Adrenal gland (tissue), 12 donors: Measurements from ENCODE around the gene SRBD1. TPM values are rescaled to one million over a fixed set of nuclear protein-coding genes. Genes with fewer than 3 reads are reported as not detected.
A peak's percentile ranks its signal among the peaks of the same experiment; 100 is the strongest.

Experiments
- DNase-seq, 7 donors: peaks; one replicate each; pipeline ENCODE4 v3.0.0-alpha.2; 2019 to 2020
- H3K27ac ChIP-seq, 5 donors: fragments of 200-600 bp; sonication (generic) in 4 of 5; 1 replicate in 3 of 5; 2 replicates in 2 of 5; pipeline versions ENCODE4 v1.5.1 to v1.8.0; 2016 to 2020; ENCODE audit warnings: mild to moderate bottlenecking in 1 of 5
- H3K27me3 ChIP-seq: fragments of 200-600 bp; 2 replicates; pipeline ENCODE4 v1.8.0; 2021
- H3K36me3 ChIP-seq, 2 donors: fragments of 200-600 bp; replicated peaks in 1 of 2; 1 replicate in 1 of 2; 2 replicates in 1 of 2; pipeline versions ENCODE4 v1.5.1 to v1.8.0; 2018 to 2022
- H3K4me1 ChIP-seq, 2 donors: fragments of 200-600 bp; replicated peaks in 1 of 2; 1 replicate in 1 of 2; 2 replicates in 1 of 2; pipeline versions ENCODE4 v1.5.1 to v1.8.0; 2018 to 2021
- H3K4me3 ChIP-seq, 4 donors: fragments of 200-600 bp; sonication (generic) in 3 of 4; one replicate each; pipeline ENCODE4 v1.5.1; 2016 to 2018
- H3K9me3 ChIP-seq, 3 donors: fragments of 200-600 bp; sonication (generic) in 1 of 3; replicated peaks in 1 of 3; 1 replicate in 2 of 3; 2 replicates in 1 of 3; pipeline versions ENCODE4 v1.5.1 to v1.8.0; 2016 to 2021
- CTCF ChIP-seq, 6 experiments: fragments of 450-650 bp in 4 of 6; fragments of 200-600 bp in 2 of 6; sonication (generic) in 1 of 6; IDR thresholded peaks; 1 replicate in 5 of 6; 2 replicates in 1 of 6; pipeline versions ENCODE4 v1.5.1 to v1.8.0; 2016 to 2021; ENCODE audit warnings: antibody characterized with exemption in 6 of 6, mild to moderate bottlenecking in 2 of 6, moderate library complexity in 1 of 6
- POLR2A ChIP-seq, 2 donors: fragments of 450-650 bp; IDR thresholded peaks; one replicate each; pipeline ENCODE4 v1.6.1; 2017; ENCODE audit warnings: antibody characterized with exemption in 2 of 2, mild to moderate bottlenecking in 2 of 2, moderate library complexity in 1 of 2
- WGBS, 4 donors: extraction: QIAGEN DNeasy Blood & Tissue Kit in 2 of 4; methylation state at CpG; one replicate each; pipeline versions ENCODE4 v1.1.5 to v1.1.7; 2013 to 2017; 5-methylcytosine and 5-hydroxymethylcytosine counted together
- intact Hi-C, 2 donors: fragments of 100-400 bp; cut with DNase I; formaldehyde crosslinking; loops; one replicate each; pipeline versions ENCODE4 v1.14.1 to v1.15.0; 2022 to 2023
- polyA plus RNA-seq, 3 donors: library from polyadenylated mRNA; stranded (reverse); fragments of 200-250 nt in 2 of 3; fragments of 350-450 nt in 1 of 3; fragmentation: Illumina TruSeq in 1 of 3; extraction: RNeasy Lipid Tissue Mini Kit (QIAGEN cat#74804) in 1 of 3; gene quantifications; one replicate each; pipeline ENCODE4 v1.2.3, GENCODE V29; 2013 to 2014
- total RNA-seq, 9 donors: library from RNA; depleted of rRNA in 4 of 9; stranded (reverse); fragments of >200 nt in 4 of 9; fragments of 120-200 nt in 1 of 9; fragmentation: NEBNext Ultra II Directional in 1 of 9; extraction: Animal tissue kit (Norgen Biotek cat#: 25700) in 1 of 9; gene quantifications; one replicate each; pipeline versions ENCODE4 v1.1.0 to v1.2.4, GENCODE V29; 2013 to 2023
- donor health status: healthy with polysubstance abuse.
- donor health status: Bipolar disorder and iron deficiency.
- donor health status: DM: yes; HTN: yes; CAD: no.
- donor health status: DM: no; HTN: no; CAD: no.
- donor health status: DM: no; HTN: no; CAD: no.
- donor health status: DM: yes; HTN: yes; CAD: no.

The SRBD1 gene
- total and polyA plus RNA-seq, 12 donors = 2.7 to 21.6 (median 13.8) TPM

GRCh38 chr2:45617496-45617895 lies 6.4 kb upstream of the SRBD1 start:
- H3K4me1 ChIP-seq = peaks cover 0 to 5% of the 10 kb centered on the region in 2 donors
- no peak overlapping the region for H3K4me3 ChIP-seq
- no peaks in the 10 kb centered on the region for H3K9me3 ChIP-seq
- H3K36me3 ChIP-seq = no peaks in the 10 kb centered on the region
- no peaks in the 10 kb centered on the region for H3K27me3 ChIP-seq
- DNase-seq = no peak
- TF ChIP-seq POLR2A (IDR thresholded peaks at IDR 0.05) (no peak), CTCF (IDR thresholded peaks at IDR 0.05) (no peak)
- 42 to 76% (median 56%) methylated on average over 2 of the region's 2 CpGs for WGBS, 4 donors
- no peak overlapping the region for H3K27ac ChIP-seq
- intact Hi-C loops = no loop called here

- intact Hi-C loops = no loop called here
- DNase-seq = no peak
- H3K27me3 ChIP-seq = no peaks in the 10 kb centered on the region
- no peak overlapping the region for H3K27ac ChIP-seq
- H3K4me1 ChIP-seq = peaks cover 0 to 11% of the 10 kb centered on the region in 2 donors
- 43 to 58% (median 53%) methylated on average over 4 of the region's 4 CpGs for WGBS, 4 donors
- no peaks in the 10 kb centered on the region for H3K36me3 ChIP-seq
- H3K4me3 ChIP-seq = no peak overlapping the region
- no peak for TF ChIP-seq CTCF (IDR thresholded peaks at IDR 0.05)
- TF ChIP-seq POLR2A (IDR thresholded peaks at IDR 0.05) = no peak
- no peaks in the 10 kb centered on the region for H3K9me3 ChIP-seq
These were observed 5.8 kb upstream of the SRBD1 start for GRCh38 chr2:45616658-45617411.

GRCh38 chr2:45614871-45615415 lies 3.9 kb upstream of the SRBD1 start:
- WGBS, 4 donors = 68 to 75% (median 74%) methylated on average over 3 of the region's 3 CpGs
- intact Hi-C loops = no loop called here
- Histone ChIP-seq H3K9me3 (no peaks in the 10 kb centered on the region), H3K4me3 (no peak overlapping the region), H3K27ac (no peak overlapping the region), H3K27me3 (no peaks in the 10 kb centered on the region), H3K36me3 (no peaks in the 10 kb centered on the region), H3K4me1 (peaks cover 7 to 20% of the 10 kb centered on the region in 2 donors)
- no peak for DNase-seq
- TF ChIP-seq CTCF (IDR thresholded peaks at IDR 0.05) (no peak), POLR2A (IDR thresholded peaks at IDR 0.05) (no peak)

GRCh38 chr2:45614330-45614729 lies 3.3 kb upstream of the SRBD1 start:
- peak overlapping the region in 1 of 5 donors; percentile 5 for H3K27ac ChIP-seq
- no peaks in the 10 kb centered on the region for H3K36me3 ChIP-seq
- H3K9me3 ChIP-seq = no peaks in the 10 kb centered on the region
- TF ChIP-seq POLR2A (IDR thresholded peaks at IDR 0.05) = no peak
- TF ChIP-seq CTCF (IDR thresholded peaks at IDR 0.05) = no peak
- WGBS, 4 donors = 35 to 69% (median 53%) methylated on average over 1 of the region's 1 CpG
- H3K27me3 ChIP-seq = no peaks in the 10 kb centered on the region
- no peak overlapping the region for H3K4me3 ChIP-seq
- peaks cover 9 to 26% of the 10 kb centered on the region in 2 donors for H3K4me1 ChIP-seq
- DNase-seq = no peak
- intact Hi-C loops = no loop called here
